GM23248 (cell line): ENCODE measurements around the gene DBNDD2.

Experiments
- EZH2 ChIP-seq: fragments of 200-600 bp; sonication (generic); IDR thresholded peaks from 2 replicates; pipeline ENCODE4 v1.6.1; 2018; ENCODE audit warnings: antibody characterized with exemption, mild to moderate bottlenecking; ENCODE audit not compliant: insufficient read depth, poor library complexity, severe bottlenecking
- EZH2phosphoT487 ChIP-seq: fragments of 200-600 bp; sonication (generic); IDR thresholded peaks from 2 replicates; pipeline ENCODE4 v1.6.1; 2018; ENCODE audit warnings: antibody characterized with exemption, moderate library complexity, mild to moderate bottlenecking, low read depth; ENCODE audit not compliant: insufficient read depth

- TF ChIP-seq EZH2 (no peak), EZH2phosphoT487 (no peak)
Measured at GRCh38 chr20:45425561-45425960, 17.5 kb downstream of the DBNDD2 start.
